HG02610 (cell line): ENCODE results near the gene UNKL.
A peak's percentile ranks its signal among the peaks of the same experiment; 100 is the strongest.

Experiments used
- ATAC-seq: cut with Tn5 transposase; IDR thresholded peaks from one replicate; pipeline ENCODE4 v1.9.1; 2021; ENCODE audit warnings: mild to moderate bottlenecking, moderate library complexity; ENCODE audit not compliant: unreplicated experiment

The UNKL gene

DNA sequence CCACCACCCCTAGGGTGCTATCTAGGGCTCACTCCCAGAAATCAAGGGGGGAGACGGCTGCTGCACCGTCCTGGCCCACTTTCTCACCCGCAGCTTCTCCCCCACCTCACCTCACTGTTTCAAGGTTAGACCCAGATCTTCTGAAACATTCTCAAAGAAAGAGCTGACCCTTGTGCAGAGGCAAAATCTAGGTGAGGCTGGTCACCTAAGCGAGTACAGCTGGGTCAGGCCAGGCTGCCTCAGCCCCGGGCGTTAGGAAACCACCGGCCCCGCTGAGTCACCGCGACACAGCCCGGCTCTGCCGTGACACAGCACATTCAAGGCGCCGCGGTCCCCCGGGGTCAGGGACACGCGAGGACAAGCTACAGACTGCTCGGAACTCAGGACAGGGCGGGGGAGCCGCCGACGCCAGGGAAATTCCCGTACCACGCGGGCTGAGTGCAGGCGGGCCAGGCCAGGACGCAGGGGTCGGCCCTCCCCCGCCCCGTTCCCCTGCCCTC is 35.6 kb downstream of the UNKL start:
- ATAC-seq = peak; percentile 25

DNA sequence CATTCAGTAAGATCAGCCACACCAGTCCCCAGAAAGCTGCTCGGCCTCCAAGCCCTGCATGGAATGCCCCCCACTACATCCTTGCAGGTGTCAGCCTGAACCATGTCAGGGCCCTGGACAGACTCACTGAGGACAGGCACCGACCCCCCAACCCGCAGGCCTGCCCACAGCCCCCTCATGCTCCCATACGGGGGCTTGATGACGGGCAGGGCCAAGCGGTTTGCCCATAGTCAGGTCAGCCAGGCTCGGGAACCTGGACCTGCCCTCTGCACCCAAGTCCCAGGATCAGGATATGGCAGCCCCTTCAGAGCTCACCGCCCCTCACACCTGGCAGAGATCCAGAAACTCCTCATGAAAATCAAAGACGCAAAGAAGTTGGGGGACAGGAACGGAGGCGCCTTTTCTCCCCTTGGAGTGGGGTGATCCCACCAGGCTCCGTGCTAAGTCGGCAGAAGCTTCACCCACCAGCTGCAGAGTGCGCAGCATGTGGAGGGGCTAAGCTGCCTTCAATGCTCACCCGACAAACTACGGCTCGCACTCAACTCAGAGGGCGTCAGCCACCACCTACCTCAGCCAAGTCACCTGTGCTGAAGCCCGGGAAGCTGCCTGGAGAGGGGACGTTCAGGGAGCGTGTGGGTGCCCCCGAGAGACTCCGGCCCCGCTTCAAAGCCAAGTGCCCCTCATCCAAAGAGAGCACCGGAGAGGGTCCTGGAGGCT is 36.3 kb downstream of the UNKL start:
- ATAC-seq = no peak

- no peak for ATAC-seq
Measured at GRCh38 chr16:1377406-1378010, 37.0 kb downstream of the UNKL start.

DNA sequence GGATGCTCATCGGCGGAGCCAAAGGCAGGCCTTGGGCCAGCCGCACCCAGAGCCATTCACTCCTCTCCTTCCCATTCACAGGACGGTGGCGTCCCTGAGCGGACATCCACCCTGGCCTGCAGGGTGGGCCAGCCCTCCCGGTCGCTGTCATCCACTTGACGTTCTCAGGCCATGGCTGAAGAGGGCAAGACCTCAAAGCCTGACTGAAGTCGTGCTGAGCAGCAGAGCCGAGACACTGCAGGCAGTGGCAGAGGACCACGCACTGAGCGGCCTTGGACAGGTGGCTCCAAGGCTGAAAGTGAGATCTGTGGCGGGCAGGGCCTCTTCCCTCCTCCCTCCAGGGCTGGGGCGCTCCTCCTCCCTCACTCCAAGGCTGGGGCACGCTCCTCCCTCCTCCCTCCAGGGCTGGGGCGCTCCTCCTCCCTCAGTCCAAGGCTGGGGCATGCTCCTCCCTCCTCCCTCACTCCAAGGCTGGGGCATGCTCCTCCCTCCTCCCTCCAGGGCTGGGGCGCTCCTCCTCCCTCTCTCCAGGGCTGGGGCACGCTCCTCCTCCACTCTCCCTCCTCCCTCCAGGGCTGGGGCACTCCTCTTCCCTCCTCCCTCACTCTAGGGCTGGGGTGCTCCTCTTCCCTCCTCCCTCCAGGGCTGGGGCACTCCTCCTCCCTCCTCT is 38.6 kb downstream of the UNKL start:
- no peak for ATAC-seq

- no peak for ATAC-seq
Measured at GRCh38 chr16:1375298-1375640, 39.2 kb downstream of the UNKL start.

- no peak for ATAC-seq
Measured at GRCh38 chr16:1374418-1375297, 39.8 kb downstream of the UNKL start.

DNA sequence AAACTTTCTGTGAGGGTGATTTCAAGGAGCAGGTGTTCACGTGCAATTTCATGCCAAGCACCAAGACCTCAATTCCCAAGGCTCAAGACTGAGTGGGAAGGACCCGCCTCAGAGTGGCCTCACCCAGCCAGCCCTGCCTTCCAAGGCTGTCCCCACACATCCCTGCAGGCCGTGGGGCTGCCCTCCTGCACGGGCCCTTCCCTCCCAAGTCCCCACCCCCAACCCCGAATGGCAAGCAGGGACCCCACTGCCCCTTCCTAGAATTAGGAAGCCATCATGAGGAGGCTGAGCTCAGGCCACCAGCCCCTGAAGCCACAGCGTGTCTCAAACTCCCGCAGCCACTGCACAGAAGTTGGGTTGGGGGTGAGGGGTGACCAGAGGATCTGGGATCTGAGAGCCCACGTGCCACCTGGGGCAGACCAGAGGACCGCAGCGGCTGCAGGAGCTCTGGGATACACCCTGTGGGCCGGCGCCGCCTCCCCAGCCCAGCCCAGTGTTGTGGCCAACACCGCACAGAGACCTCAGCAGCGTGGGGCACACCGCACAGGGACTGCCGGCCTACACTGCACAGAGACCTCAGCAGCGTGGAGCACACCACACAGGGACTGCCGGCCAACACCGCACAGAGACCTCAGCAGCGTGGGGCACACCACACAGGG is 42.1 kb downstream of the UNKL start:
- ATAC-seq = no peak

GRCh38 chr16:1371054-1371978 is 43.2 kb downstream of the UNKL start:
- ATAC-seq = no peak

- no peak for ATAC-seq
Measured at GRCh38 chr16:1367486-1368174, 46.9 kb downstream of the UNKL start.

GRCh38 chr16:1366712-1367299 is 47.7 kb downstream of the UNKL start:
- ATAC-seq = no peak

DNA sequence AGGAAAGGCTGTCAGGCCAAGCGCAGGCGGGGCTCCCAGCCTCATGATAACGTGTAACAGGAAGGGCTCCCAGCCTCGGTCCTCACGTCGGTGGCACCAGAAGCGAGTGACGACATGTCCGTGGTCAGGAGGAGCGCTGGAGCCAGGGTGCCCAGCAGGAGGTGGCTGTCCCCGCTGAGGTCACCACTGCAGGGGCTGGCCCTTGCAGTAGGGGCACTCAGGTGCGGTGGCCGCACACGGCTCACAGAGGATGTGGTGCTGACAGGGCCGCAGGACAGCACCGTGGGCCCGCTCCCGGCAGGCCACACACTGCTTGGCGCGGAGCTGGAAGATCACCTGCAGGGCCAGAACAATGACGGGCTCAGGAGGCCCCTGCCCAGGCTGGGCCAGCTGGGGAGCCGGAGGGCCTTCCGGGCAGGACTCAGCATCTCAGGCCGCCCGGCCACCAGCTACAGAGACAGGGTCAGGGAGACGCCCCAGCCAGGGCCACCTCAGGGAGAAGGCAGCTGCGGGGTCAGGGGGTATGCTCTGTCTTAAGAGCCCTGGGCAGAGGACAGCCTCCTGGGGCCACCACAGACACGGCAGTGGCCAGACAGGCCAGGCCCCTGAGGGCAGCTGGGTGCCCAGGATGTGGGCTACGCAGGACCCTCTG is 48.3 kb downstream of the UNKL start:
- no peak for ATAC-seq

GRCh38 chr16:1364510-1364909 is 50.0 kb downstream of the UNKL start:
- no peak for ATAC-seq

DNA sequence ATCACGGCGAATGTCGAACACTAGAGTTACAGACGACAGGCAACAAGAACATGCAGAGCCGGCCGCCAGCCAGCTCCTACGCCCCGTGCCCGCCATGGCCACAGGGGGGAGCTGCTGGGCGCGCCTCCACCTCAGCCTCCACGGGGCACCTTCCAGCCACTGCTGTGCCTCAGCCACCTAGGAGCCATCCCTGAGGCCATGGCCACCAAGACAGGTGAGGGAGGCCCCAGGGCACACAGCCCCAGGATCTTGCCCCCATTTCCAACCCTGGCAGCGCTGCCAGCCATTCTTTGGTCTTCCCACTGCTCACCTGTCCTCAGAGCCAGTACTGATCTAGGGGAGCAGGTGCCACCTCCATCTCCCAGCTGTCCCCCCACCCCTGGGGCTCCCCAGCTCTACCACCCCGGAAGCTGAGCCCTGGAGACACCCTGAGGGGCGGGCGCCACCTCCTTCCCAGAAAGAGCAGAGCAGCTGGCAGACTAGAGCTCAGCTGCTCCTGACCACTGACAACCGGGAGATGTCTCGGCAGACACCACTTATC is 50.9 kb downstream of the UNKL start:
- no peak for ATAC-seq

- ATAC-seq = no peak
Measured at GRCh38 chr16:1362807-1363206, 51.7 kb downstream of the UNKL start.

DNA sequence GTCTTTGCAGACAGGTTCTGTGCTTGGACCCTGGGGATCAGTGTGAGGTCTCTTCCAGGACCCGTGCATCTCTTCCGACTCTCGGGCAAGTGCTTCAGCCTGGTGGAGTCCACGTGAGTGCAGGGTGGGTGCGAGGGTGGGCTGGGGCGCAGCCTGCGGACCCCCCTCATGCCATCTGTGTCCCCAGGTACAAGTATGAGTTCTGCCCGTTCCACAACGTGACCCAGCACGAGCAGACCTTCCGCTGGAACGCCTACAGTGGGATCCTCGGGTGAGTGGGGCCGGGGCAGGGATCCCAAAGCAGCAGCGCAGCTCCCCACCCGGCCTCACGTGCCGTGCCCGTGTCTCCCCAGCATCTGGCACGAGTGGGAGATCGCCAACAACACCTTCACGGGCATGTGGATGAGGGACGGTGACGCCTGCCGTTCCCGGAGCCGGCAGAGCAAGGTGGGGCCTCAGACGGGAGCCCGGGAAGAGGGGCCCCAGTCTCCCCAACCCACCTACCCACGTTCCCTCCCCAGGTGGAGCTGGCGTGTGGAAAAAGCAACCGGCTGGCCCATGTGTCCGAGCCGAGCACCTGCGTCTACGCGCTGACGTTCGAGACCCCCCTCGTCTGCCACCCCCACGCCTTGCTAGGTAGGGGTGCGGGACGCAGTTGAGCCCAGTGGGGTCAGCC is 52.7 kb downstream of the UNKL start:
- ATAC-seq = no peak

DNA sequence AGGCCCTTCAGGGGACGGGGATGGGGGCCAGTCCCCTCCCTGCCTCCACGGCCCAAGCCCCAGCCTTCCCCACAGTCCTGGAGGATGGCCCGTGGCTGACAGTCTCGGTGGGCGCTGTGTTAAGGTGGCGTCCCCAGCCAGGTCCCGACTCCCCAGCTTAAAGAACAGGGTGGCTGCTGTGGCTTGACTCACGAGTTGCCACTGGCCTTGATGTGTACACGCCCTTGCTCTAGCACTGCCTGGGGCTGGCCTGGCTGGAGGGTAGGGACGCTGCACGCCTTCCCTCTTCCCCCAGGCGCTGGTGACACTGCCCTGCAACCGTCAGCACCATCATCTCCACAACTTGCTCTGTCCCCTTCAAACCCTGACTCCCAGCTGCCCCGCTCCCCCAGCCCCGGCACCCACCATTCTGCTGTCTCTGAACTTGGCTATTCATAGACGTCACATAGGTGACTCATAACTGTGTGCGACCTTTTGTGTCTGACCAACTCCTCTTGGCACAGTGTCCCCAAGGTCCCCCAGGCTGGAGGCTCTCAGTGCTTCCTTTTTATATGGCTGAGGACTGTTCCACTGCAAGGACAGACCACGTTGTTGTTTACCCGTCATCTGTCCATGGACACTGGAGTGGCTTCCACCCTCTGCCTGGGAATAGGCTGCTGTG is 56.5 kb downstream of the UNKL start:
- ATAC-seq = no peak
